Measurements from ENCODE around the gene CIRBP.
"Not testable (repeated sequence)": the region's sequence is repeated elsewhere in the genome, so short reads cannot be mapped to it uniquely, and the experiment has no call there.

Gene CIRBP

GRCh38 chr19:1308718-1309117, 39.6 kb downstream of the CIRBP start:
- no peak for DNase-seq (ENCODE audit: low read depth in 4 of 4, low spot score in 1 of 4)

GRCh38 chr19:1309977-1310852, 41.1 kb downstream of the CIRBP start:
- no peak for DNase-seq (ENCODE audit: low read depth in 4 of 4, low spot score in 1 of 4)

- DNase-seq (ENCODE audit: low read depth in 4 of 4, low spot score in 1 of 4), result no peak
Measured at GRCh38 chr19:1310853-1311180, 41.7 kb downstream of the CIRBP start.

GRCh38 chr19:1311543-1312091, 42.5 kb downstream of the CIRBP start:
- DNase-seq (ENCODE audit: low read depth in 4 of 4, low spot score in 1 of 4), result no peak

- DNase-seq (ENCODE audit: low read depth in 4 of 4, low spot score in 1 of 4), result no peak
Measured at GRCh38 chr19:1312767-1313694, 43.9 kb downstream of the CIRBP start.

GRCh38 chr19:1313695-1314613, 44.8 kb downstream of the CIRBP start:
- DNase-seq (ENCODE audit: low read depth in 4 of 4, low spot score in 1 of 4), result no peak

GRCh38 chr19:1315470-1316166, 46.5 kb downstream of the CIRBP start:
- DNase-seq (ENCODE audit: low read depth in 4 of 4, low spot score in 1 of 4), result peak in 2 of 4 experiments; percentile 9 to 28

- no peak for DNase-seq (ENCODE audit: low read depth in 4 of 4, low spot score in 1 of 4)
Measured at GRCh38 chr19:1316466-1316865, 47.3 kb downstream of the CIRBP start.

GRCh38 chr19:1317274-1318003, 48.3 kb downstream of the CIRBP start:
- no peak for DNase-seq (ENCODE audit: low read depth in 4 of 4, low spot score in 1 of 4)

GRCh38 chr19:1318678-1319471, 49.7 kb downstream of the CIRBP start:
- DNase-seq (ENCODE audit: low read depth in 4 of 4, low spot score in 1 of 4), result no peak

GRCh38 chr19:1320282-1320650, 51.1 kb downstream of the CIRBP start:
- not testable (repeated sequence) for DNase-seq (ENCODE audit: low read depth in 4 of 4, low spot score in 1 of 4)

GRCh38 chr19:1321539-1321938, 52.4 kb downstream of the CIRBP start:
- DNase-seq (ENCODE audit: low read depth in 4 of 4, low spot score in 1 of 4), result no peak

GRCh38 chr19:1322198-1322981, 53.3 kb downstream of the CIRBP start:
- no peak for DNase-seq (ENCODE audit: low read depth in 4 of 4, low spot score in 1 of 4)

- DNase-seq (ENCODE audit: low read depth in 4 of 4, low spot score in 1 of 4), result no peak
Measured at GRCh38 chr19:1324249-1324805, 55.2 kb downstream of the CIRBP start.
